ENCODE results near the gene EIF5A. TPM values are rescaled to one million over a fixed set of nuclear protein-coding genes. Genes with fewer than 3 reads are reported as not detected.

The EIF5A gene
- total and polyA plus RNA-seq, 9 of the 15 experiments (the other 6 are each of a cell fraction or from before 2014, with no cell fraction given): 22.9 to 1,163 (median 772) TPM

DNA sequence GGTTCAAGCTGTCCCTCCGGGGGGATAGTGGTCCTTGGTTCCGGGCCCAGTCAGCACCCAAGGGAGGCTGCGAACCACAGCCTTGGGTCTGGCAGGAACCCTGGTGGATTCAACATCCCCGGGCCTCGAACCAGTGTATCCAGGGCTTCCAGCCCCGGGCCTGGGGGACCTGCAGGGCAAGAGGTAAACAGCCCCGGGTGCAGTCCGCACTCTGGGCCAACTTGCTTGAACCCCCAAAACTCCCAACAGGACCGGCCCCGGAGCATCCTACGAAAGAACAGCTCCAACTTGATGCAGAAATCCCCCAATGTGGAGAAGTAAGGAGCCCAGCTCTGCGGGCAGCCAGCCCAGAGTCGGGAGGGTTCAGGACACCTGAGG is 23.2 kb downstream of the EIF5A start:
- DNase-seq (ENCODE audit: extremely low read depth in 1 of 4, low spot score in 3 of 4) (no peak), ATAC-seq (no peak), FAIRE-seq (no peak)
- no peak overlapping the region for H3K4me3 ChIP-seq
- no peaks in the 10 kb centered on the region for H3K9me1 ChIP-seq (ENCODE audit: control insufficient read depth, insufficient read depth, low read length)
- H3K9ac ChIP-seq (ENCODE audit: insufficient read depth in 1 of 2, low read depth in 2 of 2, low read length in 2 of 2): peak overlapping the region in 1 of 2 experiments; percentile 73; a peak in 1 of 4 replicates
- H3K36me3 ChIP-seq (ENCODE audit: control insufficient read depth, insufficient read depth, low read length): peaks cover 12% of the 10 kb centered on the region; the same call in 1 of the 3 replicates
- H3K4me1 ChIP-seq (replicated peaks in 1 of 2; ENCODE audit: control insufficient read depth in 2 of 2, insufficient read depth in 2 of 2, low read length in 2 of 2): peaks cover 15 to 42% of the 10 kb centered on the region in 2 experiments
- H3K27me3 ChIP-seq (ENCODE audit: control insufficient read depth in 2 of 2, insufficient read depth in 2 of 2, low read length in 2 of 2): no peaks in the 10 kb centered on the region
- CTCF ChIA-PET (ENCODE audit: low intra/inter-chr PET ratio): no interaction called here
- no peak overlapping the region for H3K27ac ChIP-seq (ENCODE audit: extremely low read depth, low read depth, low read length)
- peaks cover 16% of the 10 kb centered on the region for H3K79me2 ChIP-seq (ENCODE audit: control insufficient read depth, insufficient read depth, low read length)
- no peaks in the 10 kb centered on the region for H4K20me1 ChIP-seq (replicated peaks; ENCODE audit: control insufficient read depth, insufficient read depth, low read length)
- POLR2A ChIA-PET: interaction anchor here (0.7 kb wide), 1 partner anchor 230 kb away, joined by 3 read pairs; no protein-coding TSS in a partner anchor
- in situ Hi-C loops (cut with MboI): loop anchor here (10.0 kb wide), 1 partner anchor 286 kb away; the partner anchor contains the start of gene SLC16A11
- H3K4me2 ChIP-seq (ENCODE audit: insufficient read depth, low read length): peak overlapping the region; percentile 32
- BruUV-seq (replicated peaks): no TSS peak
- intact Hi-C loops (cut with micrococcal nuclease): no loop called here
- no peaks in the 10 kb centered on the region for H3K9me3 ChIP-seq (replicated peaks; ENCODE audit: control insufficient read depth, insufficient read depth, low read depth, low read length)
- H2AFZ ChIP-seq (ENCODE audit: low read depth, low read length): 0 out of 2 replicates have a peak overlapping the region, but pooled peaks have one; percentile 45
- WGBS (ENCODE audit: insufficient coverage, low coverage, missing lambda C conversion rate): 69% methylated on average over 12 of the region's 13 CpGs
- TF ChIP-seq HNRNPLL (IDR thresholded peaks at IDR 0.05; ENCODE audit: low read depth, low read length, poor library complexity, severe bottlenecking) (no peak), ZFP1 (CRISPR knock-in tag; IDR thresholded peaks at IDR 0.05) (no peak), CBX3 (IDR thresholded peaks at IDR 0.05; ENCODE audit: borderline replicate concordance in 1 of 2, low read length in 2 of 2) (no peak), ZBTB1 (CRISPR knock-in tag; IDR thresholded peaks at IDR 0.05; ENCODE audit: borderline replicate concordance, low read depth) (no peak), TAF15 (IDR thresholded peaks at IDR 0.05; ENCODE audit: low read depth, low read length) (no peak), CTBP1 (IDR thresholded peaks at IDR 0.05; ENCODE audit: borderline replicate concordance) (no peak), EWSR1 (IDR thresholded peaks at IDR 0.05; ENCODE audit: borderline replicate concordance, low read depth, partially characterized antibody) (no peak), ZNF184 (CRISPR knock-in tag; IDR thresholded peaks at IDR 0.05) (no peak), TARDBP (IDR thresholded peaks at IDR 0.05) (no peak), YBX1 (IDR thresholded peaks at IDR 0.05) (no peak), CBX1 (IDR thresholded peaks at IDR 0.05; ENCODE audit: low read depth) (no peak), C11orf30 (IDR thresholded peaks at IDR 0.05; ENCODE audit: low read depth) (no peak), DACH1 (IDR thresholded peaks at IDR 0.05; ENCODE audit: partially characterized antibody) (no peak)
- TF ChIP-seq, protein P1, sequence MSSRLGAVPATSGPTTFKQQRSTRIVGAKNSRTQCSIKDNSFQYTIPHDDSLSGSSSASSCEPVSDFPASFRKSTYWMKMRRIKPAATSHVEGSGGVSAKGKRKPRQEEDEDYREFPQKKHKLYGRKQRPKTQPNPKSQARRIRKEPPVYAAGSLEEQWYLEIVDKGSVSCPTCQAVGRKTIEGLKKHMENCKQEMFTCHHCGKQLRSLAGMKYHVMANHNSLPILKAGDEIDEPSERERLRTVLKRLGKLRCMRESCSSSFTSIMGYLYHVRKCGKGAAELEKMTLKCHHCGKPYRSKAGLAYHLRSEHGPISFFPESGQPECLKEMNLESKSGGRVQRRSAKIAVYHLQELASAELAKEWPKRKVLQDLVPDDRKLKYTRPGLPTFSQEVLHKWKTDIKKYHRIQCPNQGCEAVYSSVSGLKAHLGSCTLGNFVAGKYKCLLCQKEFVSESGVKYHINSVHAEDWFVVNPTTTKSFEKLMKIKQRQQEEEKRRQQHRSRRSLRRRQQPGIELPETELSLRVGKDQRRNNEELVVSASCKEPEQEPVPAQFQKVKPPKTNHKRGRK (tag; IDR thresholded peaks at IDR 0.05): no peak
- TF ChIP-seq, protein P2, sequence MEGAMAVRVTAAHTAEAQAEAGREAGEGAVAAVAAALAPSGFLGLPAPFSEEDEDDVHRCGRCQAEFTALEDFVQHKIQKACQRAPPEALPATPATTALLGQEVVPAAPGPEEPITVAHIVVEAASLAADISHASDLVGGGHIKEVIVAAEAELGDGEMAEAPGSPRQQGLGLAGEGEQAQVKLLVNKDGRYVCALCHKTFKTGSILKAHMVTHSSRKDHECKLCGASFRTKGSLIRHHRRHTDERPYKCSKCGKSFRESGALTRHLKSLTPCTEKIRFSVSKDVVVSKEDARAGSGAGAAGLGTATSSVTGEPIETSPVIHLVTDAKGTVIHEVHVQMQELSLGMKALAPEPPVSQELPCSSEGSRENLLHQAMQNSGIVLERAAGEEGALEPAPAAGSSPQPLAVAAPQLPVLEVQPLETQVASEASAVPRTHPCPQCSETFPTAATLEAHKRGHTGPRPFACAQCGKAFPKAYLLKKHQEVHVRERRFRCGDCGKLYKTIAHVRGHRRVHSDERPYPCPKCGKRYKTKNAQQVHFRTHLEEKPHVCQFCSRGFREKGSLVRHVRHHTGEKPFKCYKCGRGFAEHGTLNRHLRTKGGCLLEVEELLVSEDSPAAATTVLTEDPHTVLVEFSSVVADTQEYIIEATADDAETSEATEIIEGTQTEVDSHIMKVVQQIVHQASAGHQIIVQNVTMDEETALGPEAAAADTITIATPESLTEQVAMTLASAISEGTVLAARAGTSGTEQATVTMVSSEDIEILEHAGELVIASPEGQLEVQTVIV (CRISPR knock-in tag; IDR thresholded peaks at IDR 0.05; ENCODE audit: borderline replicate concordance): no peak
- TF ChIP-seq, protein P3, sequence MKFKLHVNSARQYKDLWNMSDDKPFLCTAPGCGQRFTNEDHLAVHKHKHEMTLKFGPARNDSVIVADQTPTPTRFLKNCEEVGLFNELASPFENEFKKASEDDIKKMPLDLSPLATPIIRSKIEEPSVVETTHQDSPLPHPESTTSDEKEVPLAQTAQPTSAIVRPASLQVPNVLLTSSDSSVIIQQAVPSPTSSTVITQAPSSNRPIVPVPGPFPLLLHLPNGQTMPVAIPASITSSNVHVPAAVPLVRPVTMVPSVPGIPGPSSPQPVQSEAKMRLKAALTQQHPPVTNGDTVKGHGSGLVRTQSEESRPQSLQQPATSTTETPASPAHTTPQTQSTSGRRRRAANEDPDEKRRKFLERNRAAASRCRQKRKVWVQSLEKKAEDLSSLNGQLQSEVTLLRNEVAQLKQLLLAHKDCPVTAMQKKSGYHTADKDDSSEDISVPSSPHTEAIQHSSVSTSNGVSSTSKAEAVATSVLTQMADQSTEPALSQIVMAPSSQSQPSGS (CRISPR knock-in tag; IDR thresholded peaks at IDR 0.05): no peak
- TF ChIP-seq, protein P4, sequence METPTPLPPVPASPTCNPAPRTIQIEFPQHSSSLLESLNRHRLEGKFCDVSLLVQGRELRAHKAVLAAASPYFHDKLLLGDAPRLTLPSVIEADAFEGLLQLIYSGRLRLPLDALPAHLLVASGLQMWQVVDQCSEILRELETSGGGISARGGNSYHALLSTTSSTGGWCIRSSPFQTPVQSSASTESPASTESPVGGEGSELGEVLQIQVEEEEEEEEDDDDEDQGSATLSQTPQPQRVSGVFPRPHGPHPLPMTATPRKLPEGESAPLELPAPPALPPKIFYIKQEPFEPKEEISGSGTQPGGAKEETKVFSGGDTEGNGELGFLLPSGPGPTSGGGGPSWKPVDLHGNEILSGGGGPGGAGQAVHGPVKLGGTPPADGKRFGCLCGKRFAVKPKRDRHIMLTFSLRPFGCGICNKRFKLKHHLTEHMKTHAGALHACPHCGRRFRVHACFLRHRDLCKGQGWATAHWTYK (CRISPR knock-in tag; IDR thresholded peaks at IDR 0.05): no peak
